Measurements from ENCODE around the gene MYPOP. TPM values are rescaled to one million over a fixed set of nuclear protein-coding genes. Genes with fewer than 3 reads are reported as not detected.

The MYPOP gene
- total and polyA plus RNA-seq, 2 of the 13 experiments (the other 11 are each of a cell fraction or from before 2014, with no cell fraction given): 2.3 to 2.7 TPM

DNA sequence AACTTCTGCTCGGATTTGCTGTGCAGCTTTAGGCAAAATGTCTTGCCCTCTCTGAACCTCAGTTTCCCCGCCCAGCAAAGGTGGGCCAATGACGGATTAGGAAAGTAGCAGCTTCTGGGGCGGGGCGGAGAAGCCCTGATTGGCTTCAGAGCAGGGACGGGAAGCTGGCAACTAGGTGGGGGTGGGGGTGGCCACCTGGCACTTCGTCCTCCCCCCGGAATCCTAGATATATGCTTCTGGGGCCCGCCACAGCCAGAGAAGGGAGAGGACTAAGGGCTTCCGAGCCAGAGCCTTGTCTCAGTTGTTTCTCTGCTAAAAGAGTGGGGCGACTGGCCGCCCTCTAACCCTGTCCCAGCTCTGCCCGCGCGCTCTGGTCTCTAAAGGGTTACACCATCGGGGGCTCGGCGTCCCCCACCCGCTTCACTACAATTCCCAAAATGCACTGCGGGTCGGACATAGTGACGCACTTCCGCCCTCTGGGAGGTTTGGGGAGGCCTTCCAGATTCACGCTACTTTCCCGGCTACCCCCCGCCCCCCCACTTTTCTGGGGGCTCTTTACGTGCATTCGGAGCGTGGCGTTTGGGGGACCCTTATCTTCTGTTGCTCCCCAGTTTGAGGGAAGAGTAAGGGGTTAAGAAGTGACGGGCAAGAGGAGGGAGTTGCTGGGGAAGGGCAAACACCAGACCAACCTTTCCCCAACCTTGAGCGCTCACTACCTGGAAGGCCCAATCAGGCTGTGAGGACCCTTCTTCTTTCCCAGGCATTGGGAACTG is 15.8 kb downstream of the MYPOP start (continued):
- TF ChIP-seq ISX (CRISPR knock-in tag; conservative IDR thresholded peaks at IDR 0.05) (peak; percentile 48; the same call in 1 of the 2 replicates), PCBP1 (IDR thresholded peaks at IDR 0.05; ENCODE audit: borderline replicate concordance, low read depth, low read length) (peak; percentile 68), TRIM24 (CRISPR knock-in tag; IDR thresholded peaks at IDR 0.05) (no peak), NBN (conservative IDR thresholded peaks at IDR 0.05) (no peak), ZBTB7B (CRISPR knock-in tag; IDR thresholded peaks at IDR 0.05) (no peak; the same call in 1 of the 2 replicates), HDAC2 (CRISPR knock-in tag; IDR thresholded peaks at IDR 0.05) (no peak; the same call in 1 of the 2 replicates), ZNF274 (CRISPR knock-in tag; IDR thresholded peaks at IDR 0.05) (0 out of 2 replicates have a peak, but pooled peaks have one; percentile 41), ZNF232 (CRISPR knock-in tag; IDR thresholded peaks at IDR 0.05; ENCODE audit: borderline replicate concordance) (peak; percentile 16; the same call in 1 of the 2 replicates), FOXJ3 (CRISPR knock-in tag; IDR thresholded peaks at IDR 0.05; ENCODE audit: borderline replicate concordance) (peak; percentile 14; the same call in 1 of the 2 replicates), ZNF589 (CRISPR knock-in tag; conservative IDR thresholded peaks at IDR 0.05) (no peak), ZBTB42 (CRISPR knock-in tag; IDR thresholded peaks at IDR 0.05) (no peak), ETV6 (CRISPR knock-in tag; conservative IDR thresholded peaks at IDR 0.05) (no peak), PHF21A (CRISPR knock-in tag; IDR thresholded peaks at IDR 0.05) (no peak), SKI (IDR thresholded peaks at IDR 0.05; ENCODE audit: partially characterized antibody) (no peak), TBX2 (CRISPR knock-in tag; IDR thresholded peaks at IDR 0.05; ENCODE audit: borderline replicate concordance) (peak; percentile 50), EED (CRISPR knock-in tag; IDR thresholded peaks at IDR 0.05) (no peak), SETDB1 (CRISPR knock-in tag; IDR thresholded peaks at IDR 0.05; ENCODE audit: borderline replicate concordance) (no peak), CBFB (CRISPR knock-in tag; IDR thresholded peaks at IDR 0.05) (peak; percentile 60; the same call in 1 of the 2 replicates), ZNF501 (CRISPR knock-in tag; IDR thresholded peaks at IDR 0.05) (peak; percentile 34), GATAD1 (CRISPR knock-in tag; IDR thresholded peaks at IDR 0.05) (peak; percentile 85)
- TF ChIP-seq, protein P1, sequence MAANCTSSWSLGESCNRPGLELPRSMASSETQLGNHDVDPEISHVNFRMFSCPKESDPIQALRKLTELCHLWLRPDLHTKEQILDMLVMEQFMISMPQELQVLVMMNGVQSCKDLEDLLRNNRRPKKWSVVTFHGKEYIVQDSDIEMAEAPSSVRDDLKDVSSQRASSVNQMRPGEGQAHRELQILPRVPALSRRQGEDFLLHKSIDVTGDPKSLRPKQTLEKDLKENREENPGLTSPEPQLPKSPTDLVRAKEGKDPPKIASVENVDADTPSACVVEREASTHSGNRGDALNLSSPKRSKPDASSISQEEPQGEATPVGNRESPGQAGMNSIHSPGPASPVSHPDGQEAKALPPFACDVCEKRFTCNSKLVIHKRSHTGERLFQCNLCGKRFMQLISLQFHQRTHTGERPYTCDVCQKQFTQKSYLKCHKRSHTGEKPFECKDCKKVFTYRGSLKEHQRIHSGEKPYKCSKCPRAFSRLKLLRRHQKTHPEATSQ (CRISPR knock-in tag; IDR thresholded peaks at IDR 0.05; ENCODE audit: borderline replicate concordance): no peak; the same call in 1 of the 2 replicates
- TF ChIP-seq, protein P2, sequence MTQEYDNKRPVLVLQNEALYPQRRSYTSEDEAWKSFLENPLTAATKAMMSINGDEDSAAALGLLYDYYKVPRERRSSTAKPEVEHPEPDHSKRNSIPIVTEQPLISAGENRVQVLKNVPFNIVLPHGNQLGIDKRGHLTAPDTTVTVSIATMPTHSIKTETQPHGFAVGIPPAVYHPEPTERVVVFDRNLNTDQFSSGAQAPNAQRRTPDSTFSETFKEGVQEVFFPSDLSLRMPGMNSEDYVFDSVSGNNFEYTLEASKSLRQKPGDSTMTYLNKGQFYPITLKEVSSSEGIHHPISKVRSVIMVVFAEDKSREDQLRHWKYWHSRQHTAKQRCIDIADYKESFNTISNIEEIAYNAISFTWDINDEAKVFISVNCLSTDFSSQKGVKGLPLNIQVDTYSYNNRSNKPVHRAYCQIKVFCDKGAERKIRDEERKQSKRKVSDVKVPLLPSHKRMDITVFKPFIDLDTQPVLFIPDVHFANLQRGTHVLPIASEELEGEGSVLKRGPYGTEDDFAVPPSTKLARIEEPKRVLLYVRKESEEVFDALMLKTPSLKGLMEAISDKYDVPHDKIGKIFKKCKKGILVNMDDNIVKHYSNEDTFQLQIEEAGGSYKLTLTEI (CRISPR knock-in tag; conservative IDR thresholded peaks at IDR 0.05): no peak
- TF ChIP-seq, protein P3, sequence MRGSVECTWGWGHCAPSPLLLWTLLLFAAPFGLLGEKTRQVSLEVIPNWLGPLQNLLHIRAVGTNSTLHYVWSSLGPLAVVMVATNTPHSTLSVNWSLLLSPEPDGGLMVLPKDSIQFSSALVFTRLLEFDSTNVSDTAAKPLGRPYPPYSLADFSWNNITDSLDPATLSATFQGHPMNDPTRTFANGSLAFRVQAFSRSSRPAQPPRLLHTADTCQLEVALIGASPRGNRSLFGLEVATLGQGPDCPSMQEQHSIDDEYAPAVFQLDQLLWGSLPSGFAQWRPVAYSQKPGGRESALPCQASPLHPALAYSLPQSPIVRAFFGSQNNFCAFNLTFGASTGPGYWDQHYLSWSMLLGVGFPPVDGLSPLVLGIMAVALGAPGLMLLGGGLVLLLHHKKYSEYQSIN (CRISPR knock-in tag; IDR thresholded peaks at IDR 0.05; ENCODE audit: borderline replicate concordance): no peak
- TF ChIP-seq, protein P4, sequence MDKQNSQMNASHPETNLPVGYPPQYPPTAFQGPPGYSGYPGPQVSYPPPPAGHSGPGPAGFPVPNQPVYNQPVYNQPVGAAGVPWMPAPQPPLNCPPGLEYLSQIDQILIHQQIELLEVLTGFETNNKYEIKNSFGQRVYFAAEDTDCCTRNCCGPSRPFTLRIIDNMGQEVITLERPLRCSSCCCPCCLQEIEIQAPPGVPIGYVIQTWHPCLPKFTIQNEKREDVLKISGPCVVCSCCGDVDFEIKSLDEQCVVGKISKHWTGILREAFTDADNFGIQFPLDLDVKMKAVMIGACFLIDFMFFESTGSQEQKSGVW (CRISPR knock-in tag; IDR thresholded peaks at IDR 0.05; ENCODE audit: borderline replicate concordance): no peak
- TF ChIP-seq, protein P5, sequence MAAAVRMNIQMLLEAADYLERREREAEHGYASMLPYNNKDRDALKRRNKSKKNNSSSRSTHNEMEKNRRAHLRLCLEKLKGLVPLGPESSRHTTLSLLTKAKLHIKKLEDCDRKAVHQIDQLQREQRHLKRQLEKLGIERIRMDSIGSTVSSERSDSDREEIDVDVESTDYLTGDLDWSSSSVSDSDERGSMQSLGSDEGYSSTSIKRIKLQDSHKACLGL (CRISPR knock-in tag; IDR thresholded peaks at IDR 0.05): 0 out of 2 replicates have a peak, but pooled peaks have one; percentile 24
